ENCODE results near the gene SOWAHD.
"Not testable (repeated sequence)": the region's sequence is repeated elsewhere in the genome, so short reads cannot be mapped to it uniquely, and the experiment has no call there.

Gene SOWAHD

GRCh38 chrX:119757979-119758730 lies at the start of gene SOWAHD:
Gene SOWAHD (plus strand): TSS chrX:119758588. CDS start chrX:119758668, 80 bp downstream.
- DNase-seq (ENCODE audit: low spot score) = no peak

GRCh38 chrX:119708936-119709335 lies 49.5 kb upstream of the SOWAHD start:
- DNase-seq (ENCODE audit: low spot score) = no peak

- DNase-seq (ENCODE audit: low spot score) = no peak
Observed at GRCh38 chrX:119709630-119710029, 48.8 kb upstream of the SOWAHD start.

- DNase-seq (ENCODE audit: low spot score) = no peak
Observed at GRCh38 chrX:119721487-119721886, 36.9 kb upstream of the SOWAHD start.

GRCh38 chrX:119721926-119722325 lies 36.5 kb upstream of the SOWAHD start:
- no peak for DNase-seq (ENCODE audit: low spot score)

GRCh38 chrX:119726900-119727555 lies 31.4 kb upstream of the SOWAHD start:
- no peak for DNase-seq (ENCODE audit: low spot score)

- no peak for DNase-seq (ENCODE audit: low spot score)
Observed at GRCh38 chrX:119728487-119728886, 29.9 kb upstream of the SOWAHD start.

GRCh38 chrX:119729408-119730201 lies 28.8 kb upstream of the SOWAHD start:
- no peak for DNase-seq (ENCODE audit: low spot score)

GRCh38 chrX:119734897-119735339 lies 23.5 kb upstream of the SOWAHD start:
- no peak for DNase-seq (ENCODE audit: low spot score)

GRCh38 chrX:119735467-119735866 lies 22.9 kb upstream of the SOWAHD start:
- DNase-seq (ENCODE audit: low spot score) = no peak

GRCh38 chrX:119736206-119736764 lies 22.1 kb upstream of the SOWAHD start:
- no peak for DNase-seq (ENCODE audit: low spot score)

- DNase-seq (ENCODE audit: low spot score) = no peak
Observed at GRCh38 chrX:119738742-119739141, 19.6 kb upstream of the SOWAHD start.

- DNase-seq (ENCODE audit: low spot score) = no peak
Observed at GRCh38 chrX:119745283-119745848, 13.0 kb upstream of the SOWAHD start.

GRCh38 chrX:119750131-119750530 lies 8.3 kb upstream of the SOWAHD start:
- not testable (repeated sequence) for DNase-seq (ENCODE audit: low spot score)

- not testable (repeated sequence) for DNase-seq (ENCODE audit: low spot score)
Observed at GRCh38 chrX:119750751-119751150, 7.6 kb upstream of the SOWAHD start.

- DNase-seq (ENCODE audit: low spot score) = no peak
Observed at GRCh38 chrX:119753001-119753400, 5.4 kb upstream of the SOWAHD start.

GRCh38 chrX:119753639-119754257 lies 4.6 kb upstream of the SOWAHD start:
- DNase-seq (ENCODE audit: low spot score) = no peak

- no peak for DNase-seq (ENCODE audit: low spot score)
Observed at GRCh38 chrX:119755981-119756533, 2.3 kb upstream of the SOWAHD start.

GRCh38 chrX:119756926-119757635 lies 1.3 kb upstream of the SOWAHD start:
- no peak for DNase-seq (ENCODE audit: low spot score)

GRCh38 chrX:119757646-119757978 lies 776 bp upstream of the SOWAHD start:
- DNase-seq (ENCODE audit: low spot score) = no peak
